Measurements from ENCODE around the gene SLC15A4.

DNA sequence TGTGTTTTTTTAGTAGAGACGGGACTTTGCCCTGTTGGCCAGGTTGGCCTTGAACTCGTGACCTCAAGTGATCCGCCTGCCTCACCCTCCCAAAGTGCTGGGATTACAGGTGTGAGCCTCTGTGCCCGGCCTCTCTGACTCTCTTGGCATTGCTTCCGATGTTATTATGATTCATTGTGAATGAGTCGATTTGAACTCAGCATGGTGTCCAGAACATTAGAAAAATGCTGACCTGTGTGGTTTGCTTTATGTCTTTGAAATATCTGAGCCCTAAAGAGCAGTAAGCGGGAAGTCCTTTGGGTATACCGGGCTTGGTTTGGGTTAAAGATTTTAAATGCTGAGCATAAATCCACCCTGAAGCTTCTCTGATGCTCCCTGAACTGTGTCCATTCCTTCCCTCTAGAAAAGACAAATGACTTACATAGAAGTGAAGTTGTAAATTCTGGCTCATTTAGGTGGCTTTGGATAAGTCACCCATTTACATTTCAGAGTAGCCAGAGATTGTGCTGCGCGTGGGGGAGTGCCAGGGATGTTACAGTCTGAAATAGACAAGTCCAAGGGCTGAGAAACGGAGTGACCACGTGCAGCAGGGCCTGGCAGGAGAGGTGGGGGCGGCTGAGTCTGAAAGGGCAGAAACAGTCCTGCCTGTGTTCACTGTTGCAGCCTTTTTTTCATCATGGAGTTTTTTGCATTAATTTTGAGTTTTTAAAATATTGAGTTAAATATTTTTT is 39.6 kb downstream of the SLC15A4 start:
- TF ChIP-seq, protein P1, sequence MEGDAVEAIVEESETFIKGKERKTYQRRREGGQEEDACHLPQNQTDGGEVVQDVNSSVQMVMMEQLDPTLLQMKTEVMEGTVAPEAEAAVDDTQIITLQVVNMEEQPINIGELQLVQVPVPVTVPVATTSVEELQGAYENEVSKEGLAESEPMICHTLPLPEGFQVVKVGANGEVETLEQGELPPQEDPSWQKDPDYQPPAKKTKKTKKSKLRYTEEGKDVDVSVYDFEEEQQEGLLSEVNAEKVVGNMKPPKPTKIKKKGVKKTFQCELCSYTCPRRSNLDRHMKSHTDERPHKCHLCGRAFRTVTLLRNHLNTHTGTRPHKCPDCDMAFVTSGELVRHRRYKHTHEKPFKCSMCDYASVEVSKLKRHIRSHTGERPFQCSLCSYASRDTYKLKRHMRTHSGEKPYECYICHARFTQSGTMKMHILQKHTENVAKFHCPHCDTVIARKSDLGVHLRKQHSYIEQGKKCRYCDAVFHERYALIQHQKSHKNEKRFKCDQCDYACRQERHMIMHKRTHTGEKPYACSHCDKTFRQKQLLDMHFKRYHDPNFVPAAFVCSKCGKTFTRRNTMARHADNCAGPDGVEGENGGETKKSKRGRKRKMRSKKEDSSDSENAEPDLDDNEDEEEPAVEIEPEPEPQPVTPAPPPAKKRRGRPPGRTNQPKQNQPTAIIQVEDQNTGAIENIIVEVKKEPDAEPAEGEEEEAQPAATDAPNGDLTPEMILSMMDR (IDR thresholded peaks at IDR 0.05; ENCODE audit: low read length) = no peak
- no peak for TF ChIP-seq EZH2phosphoT487 (IDR thresholded peaks at IDR 0.05; ENCODE audit: low read length)
